Lower leg skin (tissue), 3 donors: ENCODE data around the gene SFMBT2.

Experiments used
- CTCF ChIP-seq, 3 donors: fragments of 450-650 bp; IDR thresholded peaks; one replicate each; pipeline ENCODE4 v1.5.1; 2016; ENCODE audit warnings: antibody characterized with exemption in 3 of 3, mild to moderate bottlenecking in 3 of 3, moderate library complexity in 2 of 3
- POLR2A ChIP-seq, 2 donors: fragments of 450-650 bp; IDR thresholded peaks; one replicate each; pipeline ENCODE4 v1.6.1; 2016 to 2017; ENCODE audit warnings: antibody characterized with exemption in 2 of 2, mild to moderate bottlenecking in 1 of 2, moderate library complexity in 1 of 2

DNA sequence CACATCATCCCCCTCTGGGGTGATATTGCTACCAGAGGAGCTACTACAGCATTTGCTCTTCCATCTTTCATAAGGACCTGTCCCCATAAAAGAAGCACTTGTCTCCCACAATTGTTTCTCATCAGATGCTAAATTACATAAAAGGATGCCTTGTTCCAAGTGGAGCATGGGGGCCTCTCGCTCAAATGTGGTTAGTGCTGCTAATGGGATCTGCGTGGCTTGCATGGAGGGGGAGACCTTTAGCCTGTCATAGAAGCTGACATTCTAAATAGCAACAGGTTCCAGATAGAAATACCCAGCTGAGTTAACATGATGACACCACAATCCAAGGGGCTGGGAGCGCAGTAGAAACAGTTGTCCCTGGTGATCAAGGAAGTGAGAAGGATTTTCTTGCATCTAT, 257.9 kb downstream of the SFMBT2 start:
- TF ChIP-seq CTCF (IDR thresholded peaks at IDR 0.05): no peak
- TF ChIP-seq POLR2A (IDR thresholded peaks at IDR 0.05): no peak
